CD4-positive, alpha-beta T cell treated with Interleukin-15 for 1 hour (primary cell): ENCODE results near the gene ATOH8.
A peak's percentile ranks its signal among the peaks of the same experiment; 100 is the strongest.
"Not testable (repeated sequence)": the region's sequence is repeated elsewhere in the genome, so short reads cannot be mapped to it uniquely, and the experiment has no call there.

Experiments
- DNase-seq: peaks from one replicate; pipeline ENCODE4 v3.0.0-alpha.2; 2020

Gene ATOH8

GRCh38 chr2:85753525-85754312 is at the start of gene ATOH8:
Gene ATOH8, plus strand, starts transcription at chr2:85753991. Its CDS starts 199 bp downstream, at chr2:85754190.
- peak; percentile 34 for DNase-seq

- no peak for DNase-seq
Measured at GRCh38 chr2:85704038-85704437, 49.8 kb upstream of the ATOH8 start.

- DNase-seq: peak; percentile 35
Measured at GRCh38 chr2:85704800-85705679, 48.8 kb upstream of the ATOH8 start.

- no peak for DNase-seq
Measured at GRCh38 chr2:85705680-85706039, 48.1 kb upstream of the ATOH8 start.

- no peak for DNase-seq
Measured at GRCh38 chr2:85706063-85706462, 47.7 kb upstream of the ATOH8 start.

GRCh38 chr2:85706599-85707296 is 47.0 kb upstream of the ATOH8 start:
- DNase-seq: peak; percentile 77

GRCh38 chr2:85707304-85707703 is 46.5 kb upstream of the ATOH8 start:
- DNase-seq: peak; percentile 70

- no peak for DNase-seq
Measured at GRCh38 chr2:85708641-85709040, 45.1 kb upstream of the ATOH8 start.

- DNase-seq: no peak
Measured at GRCh38 chr2:85709401-85709811, 44.4 kb upstream of the ATOH8 start.

GRCh38 chr2:85710687-85711577 is 42.9 kb upstream of the ATOH8 start:
- no peak for DNase-seq

GRCh38 chr2:85711578-85712060 is 42.2 kb upstream of the ATOH8 start:
- no peak for DNase-seq

GRCh38 chr2:85712336-85712735 is 41.5 kb upstream of the ATOH8 start:
- DNase-seq: peak; percentile 39

- no peak for DNase-seq
Measured at GRCh38 chr2:85712849-85713612, 40.8 kb upstream of the ATOH8 start.

GRCh38 chr2:85713836-85714235 is 40.0 kb upstream of the ATOH8 start:
- DNase-seq: no peak

- not testable (repeated sequence) for DNase-seq
Measured at GRCh38 chr2:85714421-85714820, 39.4 kb upstream of the ATOH8 start.

GRCh38 chr2:85714841-85715240 is 39.0 kb upstream of the ATOH8 start:
- DNase-seq: no peak

GRCh38 chr2:85716346-85716914 is 37.4 kb upstream of the ATOH8 start:
- DNase-seq: no peak

- no peak for DNase-seq
Measured at GRCh38 chr2:85717308-85718008, 36.3 kb upstream of the ATOH8 start.

- no peak for DNase-seq
Measured at GRCh38 chr2:85718009-85718391, 35.8 kb upstream of the ATOH8 start.

GRCh38 chr2:85718885-85719492 is 34.8 kb upstream of the ATOH8 start:
- no peak for DNase-seq
